ENCODE data around the gene MAG.

The MAG gene

DNA sequence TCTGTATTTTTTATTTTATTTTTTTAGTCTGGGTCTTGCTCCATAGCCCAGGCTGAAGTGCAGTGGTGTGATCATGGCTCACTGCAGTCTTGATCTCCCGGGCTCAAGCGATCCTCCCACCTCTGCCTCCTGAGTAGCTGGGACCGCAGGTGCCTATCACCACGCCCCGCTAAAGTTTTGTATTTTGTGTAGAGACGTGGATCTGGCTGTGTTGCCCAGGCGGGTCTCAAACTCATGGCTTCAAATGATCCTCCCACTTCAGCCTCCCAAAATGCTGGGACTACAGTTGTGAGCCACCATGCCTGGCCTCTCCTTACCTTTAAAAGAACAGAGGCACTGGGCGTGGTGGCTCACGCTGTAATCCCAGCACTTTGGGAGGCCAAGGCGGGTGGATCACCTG, 4.2 kb upstream of the MAG start:
- H3K4me1 Mint-ChIP-seq = no peaks in the 10 kb centered on the region
- peaks cover 6% of the 10 kb centered on the region for H3K27me3 Mint-ChIP-seq
- no peaks in the 10 kb centered on the region for H3K36me3 Mint-ChIP-seq
- H3K27ac Mint-ChIP-seq = no peak overlapping the region
- H3K4me3 Mint-ChIP-seq = no peak overlapping the region
- no peaks in the 10 kb centered on the region for H3K9me3 Mint-ChIP-seq

DNA sequence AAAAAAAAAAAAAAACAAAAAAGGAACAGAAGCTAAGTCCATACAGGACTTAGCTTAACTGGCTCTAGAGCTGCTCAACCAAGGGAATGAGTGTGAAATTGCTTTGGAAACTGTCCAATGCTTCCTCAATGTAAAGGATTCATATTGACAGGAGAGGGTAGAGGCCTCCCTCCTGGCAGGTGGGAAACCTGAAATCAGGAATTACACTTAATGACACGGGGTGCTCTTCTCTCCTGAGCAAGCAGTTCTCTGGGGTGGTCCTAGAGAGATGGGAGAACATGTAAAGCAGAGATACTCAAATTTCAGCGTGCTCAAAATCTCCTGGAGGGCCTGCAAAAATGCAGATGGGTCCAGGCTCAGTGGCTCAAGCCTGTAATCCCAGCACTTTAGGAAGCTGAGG, 3.6 kb upstream of the MAG start:
- no peaks in the 10 kb centered on the region for H3K36me3 Mint-ChIP-seq
- no peak overlapping the region for H3K4me3 Mint-ChIP-seq
- no peak overlapping the region for H3K27ac Mint-ChIP-seq
- H3K27me3 Mint-ChIP-seq = peaks cover 4% of the 10 kb centered on the region
- H3K4me1 Mint-ChIP-seq = no peaks in the 10 kb centered on the region
- no peaks in the 10 kb centered on the region for H3K9me3 Mint-ChIP-seq

DNA sequence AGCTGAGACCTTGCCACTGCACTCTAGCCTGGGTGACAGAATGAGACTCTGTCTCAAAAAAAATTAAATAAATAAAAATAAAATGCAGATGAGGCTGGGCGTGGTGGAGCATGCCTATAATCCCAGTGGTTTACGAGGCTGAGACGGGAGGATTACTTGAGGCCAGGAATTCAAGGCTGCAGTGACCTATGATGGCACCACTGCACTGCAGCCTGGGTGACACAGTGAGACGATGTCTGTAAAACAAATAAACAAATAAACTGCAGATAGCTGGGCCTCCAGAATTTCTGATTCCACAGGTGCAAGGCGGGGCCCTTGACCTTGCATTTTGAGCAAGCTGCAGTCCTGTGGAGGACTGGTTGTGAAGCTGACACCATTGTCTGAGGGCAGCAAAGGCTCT, 3.1 kb upstream of the MAG start:
- H3K9me3 Mint-ChIP-seq = no peaks in the 10 kb centered on the region
- peaks cover 2% of the 10 kb centered on the region for H3K27me3 Mint-ChIP-seq
- H3K4me1 Mint-ChIP-seq = no peaks in the 10 kb centered on the region
- H3K36me3 Mint-ChIP-seq = no peaks in the 10 kb centered on the region
- H3K27ac Mint-ChIP-seq = no peak overlapping the region
- no peak overlapping the region for H3K4me3 Mint-ChIP-seq

DNA sequence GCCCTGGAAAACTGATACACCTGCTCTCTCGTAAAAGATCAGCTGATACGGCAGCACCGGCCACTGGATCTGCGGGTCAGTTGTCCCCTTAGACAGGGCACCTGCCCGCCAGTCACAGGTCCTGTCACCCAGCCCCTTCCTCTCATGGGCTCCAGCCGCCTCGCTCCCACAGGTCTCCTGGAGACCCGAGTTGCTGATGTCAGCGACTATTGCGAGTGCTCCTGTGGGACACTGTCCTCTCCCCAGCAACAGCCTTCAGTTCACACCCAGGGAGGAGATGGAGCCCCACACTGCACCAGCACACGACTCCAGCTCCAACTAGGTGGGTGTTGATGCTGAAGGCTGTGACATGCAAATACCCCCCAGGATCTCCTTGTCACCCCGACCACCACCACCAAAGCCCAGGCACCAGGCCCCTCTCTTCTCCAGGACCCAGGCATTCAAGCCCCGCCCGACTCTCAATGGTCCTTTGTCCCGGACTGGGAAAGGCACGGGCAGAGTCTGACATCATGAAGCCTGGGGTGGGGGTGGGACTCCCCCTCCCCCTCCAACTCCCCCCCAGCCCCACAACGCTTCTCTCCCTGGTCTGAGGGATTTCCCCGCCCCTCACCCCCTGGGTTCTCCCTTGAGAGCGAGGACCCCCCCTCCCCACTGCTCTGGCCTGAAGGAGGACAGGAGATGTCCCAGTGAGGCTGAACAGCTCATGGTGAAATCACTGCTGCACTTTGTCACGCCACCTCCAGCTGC, 1.4 kb upstream of the MAG start:
- peaks cover under 1% of the 10 kb centered on the region for H3K4me1 Mint-ChIP-seq
- no peaks in the 10 kb centered on the region for H3K9me3 Mint-ChIP-seq
- H3K4me3 Mint-ChIP-seq = no peak overlapping the region
- no peaks in the 10 kb centered on the region for H3K36me3 Mint-ChIP-seq
- H3K27ac Mint-ChIP-seq = no peak overlapping the region
- no peaks in the 10 kb centered on the region for H3K27me3 Mint-ChIP-seq

DNA sequence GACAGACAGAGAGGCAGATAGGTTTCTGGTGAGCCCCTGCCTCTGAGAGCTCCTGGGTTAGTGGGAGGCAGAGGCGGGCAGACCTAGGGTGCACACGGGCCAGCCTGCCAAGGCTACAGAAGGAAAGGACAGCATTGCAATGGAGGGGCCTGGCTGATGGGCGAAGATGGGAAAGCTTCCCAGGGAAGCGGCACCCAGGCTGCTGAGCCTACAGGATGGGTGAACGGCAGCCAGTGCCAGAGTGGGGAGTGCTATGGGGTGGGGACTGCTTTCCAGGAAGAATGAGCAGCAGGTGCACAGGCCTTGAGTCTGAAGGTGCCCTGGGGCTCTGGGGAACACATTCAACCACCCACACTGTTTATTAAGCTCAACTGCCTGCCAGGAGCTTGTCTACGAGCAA, 702 bp upstream of the MAG start:
- Mint-ChIP-seq H3K36me3 (no peaks in the 10 kb centered on the region), H3K4me3 (no peak overlapping the region), H3K4me1 (peaks cover 6% of the 10 kb centered on the region), H3K27me3 (no peaks in the 10 kb centered on the region), H3K27ac (no peak overlapping the region), H3K9me3 (no peaks in the 10 kb centered on the region)

DNA sequence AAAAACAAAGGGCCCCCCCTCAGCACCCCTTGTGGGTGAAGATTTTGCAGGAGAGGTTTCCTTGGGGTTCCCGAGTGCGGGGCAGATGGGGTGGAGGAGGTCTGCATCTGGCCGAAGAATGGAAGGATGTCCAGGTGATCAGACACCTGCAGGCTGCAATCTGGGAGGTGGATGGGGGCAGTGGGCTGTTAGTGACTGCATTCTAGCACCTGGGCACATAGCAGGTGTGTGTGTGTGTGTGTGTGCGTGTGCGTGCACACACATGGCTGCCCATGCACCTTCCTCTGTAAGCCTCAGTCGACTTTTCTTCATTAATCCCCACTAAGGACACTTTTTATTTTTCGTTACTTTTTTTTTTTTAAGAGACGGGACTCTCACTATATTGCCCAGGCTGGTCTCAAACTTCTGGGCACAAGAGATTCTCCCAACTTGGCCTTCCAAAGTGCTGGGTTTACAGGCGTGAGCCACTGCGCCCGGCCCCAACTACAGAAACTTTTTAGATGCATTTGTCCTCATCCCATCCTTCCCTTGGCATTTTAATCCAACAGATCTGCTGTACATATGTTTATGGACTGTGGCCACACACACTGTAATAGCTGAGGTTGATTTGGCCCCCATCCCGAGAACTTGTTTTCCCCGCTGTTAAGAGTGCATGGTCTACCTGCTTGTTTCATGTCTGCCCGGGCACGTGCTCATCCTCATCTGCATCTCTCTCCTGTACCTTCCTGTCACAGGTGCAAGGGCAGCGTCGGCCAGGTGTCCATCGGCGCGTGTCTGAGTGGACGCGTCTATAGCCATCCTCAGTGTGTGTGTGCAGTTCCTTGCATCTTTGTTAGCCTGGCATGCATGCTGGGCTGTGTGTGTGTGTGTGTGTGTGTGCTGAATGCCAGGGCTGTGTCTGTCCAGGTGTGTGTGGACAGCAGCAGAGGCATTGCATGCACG, 731 bp downstream of the MAG start:
- Mint-ChIP-seq H3K27ac (no peak overlapping the region), H3K4me1 (peaks cover 6% of the 10 kb centered on the region), H3K9me3 (no peaks in the 10 kb centered on the region), H3K4me3 (no peak overlapping the region), H3K27me3 (no peaks in the 10 kb centered on the region), H3K36me3 (no peaks in the 10 kb centered on the region)

DNA sequence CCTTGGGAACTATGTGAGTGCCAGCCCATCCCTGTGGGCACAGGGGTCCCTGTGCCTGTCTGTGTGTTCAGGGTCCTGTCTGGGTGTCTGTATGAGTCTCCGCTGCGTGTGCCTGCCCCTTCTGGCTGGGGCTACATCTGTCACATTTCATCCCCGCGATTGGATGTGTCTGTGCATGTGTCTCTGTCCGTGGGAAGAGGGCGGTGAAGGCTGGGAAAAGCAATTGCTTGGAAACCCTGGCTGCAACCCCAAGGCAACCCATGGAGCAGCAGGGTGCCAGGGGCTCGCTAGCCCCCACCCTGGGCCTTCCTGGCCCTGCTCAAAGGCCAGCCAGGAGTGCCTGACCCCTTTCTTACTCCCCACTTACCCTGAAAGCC, 1.4 kb downstream of the MAG start:
- H3K4me1 Mint-ChIP-seq = peaks cover 6% of the 10 kb centered on the region
- H3K27me3 Mint-ChIP-seq = no peaks in the 10 kb centered on the region
- no peak overlapping the region for H3K27ac Mint-ChIP-seq
- no peaks in the 10 kb centered on the region for H3K36me3 Mint-ChIP-seq
- H3K9me3 Mint-ChIP-seq = no peaks in the 10 kb centered on the region
- no peak overlapping the region for H3K4me3 Mint-ChIP-seq

DNA sequence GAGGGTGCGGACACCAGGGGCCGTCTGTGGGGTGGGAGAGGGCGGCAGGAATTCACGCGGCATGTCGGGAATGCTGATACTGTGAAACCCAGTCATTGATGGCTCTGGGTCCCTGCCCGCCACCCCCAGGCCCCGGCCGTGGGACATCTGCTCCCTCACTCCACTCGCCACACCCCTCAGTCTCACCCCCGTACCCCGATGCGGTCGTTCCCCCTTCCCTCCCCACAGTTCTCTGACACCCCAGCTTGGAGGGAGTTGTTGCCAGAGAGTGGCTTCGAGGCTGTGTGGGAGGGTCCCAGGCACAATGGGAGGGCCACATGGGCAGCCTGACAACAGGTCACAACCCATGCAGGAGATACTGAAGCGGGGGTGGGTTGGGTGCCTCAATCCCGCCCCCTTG, 1.8 kb downstream of the MAG start:
- Mint-ChIP-seq H3K4me1 (peaks cover 6% of the 10 kb centered on the region), H3K9me3 (no peaks in the 10 kb centered on the region), H3K27me3 (no peaks in the 10 kb centered on the region), H3K4me3 (no peak overlapping the region), H3K27ac (no peak overlapping the region), H3K36me3 (no peaks in the 10 kb centered on the region)

DNA sequence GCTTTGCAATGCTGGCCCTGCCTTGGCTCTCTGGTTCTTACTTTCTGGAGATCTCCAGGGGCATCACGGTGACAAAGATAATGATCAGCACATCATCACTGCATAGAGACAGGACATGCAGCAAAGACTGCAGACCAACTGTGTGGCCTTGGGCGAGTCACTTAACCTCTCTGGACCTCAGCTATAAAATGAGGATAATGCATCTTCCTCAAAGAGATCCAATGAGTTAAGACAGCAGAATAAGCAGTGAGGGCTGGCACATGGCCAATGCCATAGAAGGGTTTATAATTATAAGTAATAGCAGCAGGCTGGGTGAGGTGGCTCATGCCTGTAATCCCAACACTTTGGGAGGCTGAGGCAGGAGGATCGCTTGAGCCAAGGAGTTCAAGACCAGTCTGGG, 2.4 kb downstream of the MAG start:
- H3K4me1 Mint-ChIP-seq = peaks cover 6% of the 10 kb centered on the region
- no peak overlapping the region for H3K4me3 Mint-ChIP-seq
- no peaks in the 10 kb centered on the region for H3K27me3 Mint-ChIP-seq
- no peaks in the 10 kb centered on the region for H3K9me3 Mint-ChIP-seq
- no peaks in the 10 kb centered on the region for H3K36me3 Mint-ChIP-seq
- H3K27ac Mint-ChIP-seq = no peak overlapping the region

DNA sequence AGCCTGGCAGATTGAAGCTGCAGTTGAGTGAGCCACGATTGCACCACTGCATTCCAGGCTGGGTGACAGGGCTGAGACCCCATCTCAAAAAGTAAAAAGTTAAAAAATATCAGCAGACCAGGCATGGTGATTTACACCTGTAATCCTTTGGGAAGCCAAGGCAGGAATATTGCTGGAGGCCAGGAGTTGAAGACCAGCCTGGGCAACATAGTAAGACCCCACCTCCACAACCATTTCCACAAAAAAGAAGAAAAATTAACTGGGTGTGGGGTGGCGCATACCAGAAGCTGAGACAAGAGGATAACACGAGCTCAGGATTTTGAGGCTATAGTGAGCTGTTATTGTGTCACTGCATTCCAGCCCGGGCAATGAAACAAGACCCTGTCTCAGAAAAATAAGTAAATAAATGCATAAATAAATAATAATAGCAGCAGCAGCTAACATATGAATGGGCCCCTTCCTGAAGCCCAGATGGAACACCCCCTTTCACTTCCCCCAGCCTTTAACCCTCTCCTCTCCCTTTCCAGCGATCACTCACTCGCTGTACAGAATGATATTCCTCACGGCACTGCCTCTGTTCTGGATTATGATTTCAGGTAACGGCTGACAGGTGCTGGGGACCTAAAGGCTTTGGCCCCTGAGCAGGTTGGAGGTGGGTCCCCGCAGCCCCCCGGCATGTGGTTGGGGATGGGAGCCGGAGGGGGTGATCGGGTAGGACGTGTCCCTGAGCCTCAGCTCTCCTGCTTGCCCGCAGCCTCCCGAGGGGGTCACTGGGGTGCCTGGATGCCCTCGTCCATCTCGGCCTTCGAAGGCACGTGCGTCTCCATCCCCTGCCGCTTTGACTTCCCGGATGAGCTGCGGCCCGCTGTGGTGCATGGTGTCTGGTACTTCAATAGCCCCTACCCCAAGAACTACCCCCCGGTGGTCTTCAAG, 3.2 kb downstream of the MAG start:
- H3K4me3 Mint-ChIP-seq = no peak overlapping the region
- H3K27me3 Mint-ChIP-seq = no peaks in the 10 kb centered on the region
- no peaks in the 10 kb centered on the region for H3K36me3 Mint-ChIP-seq
- H3K9me3 Mint-ChIP-seq = no peaks in the 10 kb centered on the region
- H3K27ac Mint-ChIP-seq = no peak overlapping the region
- H3K4me1 Mint-ChIP-seq = peaks cover 6% of the 10 kb centered on the region

DNA sequence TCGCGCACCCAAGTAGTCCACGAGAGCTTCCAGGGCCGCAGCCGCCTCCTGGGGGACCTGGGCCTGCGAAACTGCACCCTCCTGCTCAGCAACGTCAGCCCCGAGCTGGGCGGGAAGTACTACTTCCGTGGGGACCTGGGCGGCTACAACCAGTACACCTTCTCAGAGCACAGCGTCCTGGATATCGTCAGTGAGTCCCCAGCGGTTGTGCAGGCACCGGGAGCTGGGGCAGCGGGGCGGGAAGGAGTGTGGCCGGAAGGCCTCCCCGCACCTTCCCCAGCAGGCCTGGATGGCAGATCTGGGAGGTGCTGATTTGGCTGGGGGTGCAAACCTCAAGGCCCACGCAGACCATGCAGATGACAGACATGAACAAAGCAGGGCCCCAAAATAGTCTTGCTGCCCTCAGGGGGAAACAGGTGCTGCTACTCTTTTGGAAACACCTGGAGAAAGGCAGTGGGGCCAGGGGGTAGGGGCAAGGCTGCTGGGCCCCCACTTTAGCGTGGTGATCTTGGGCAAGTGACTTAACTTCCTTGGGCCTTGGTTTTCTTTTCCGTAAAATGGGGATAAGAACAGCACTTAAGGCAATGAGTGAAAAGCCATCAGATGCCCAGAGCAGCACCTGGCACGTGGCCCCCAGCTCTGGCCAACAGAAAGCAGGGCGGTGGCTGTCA, 4.0 kb downstream of the MAG start:
- Mint-ChIP-seq H3K4me1 (peaks cover 6% of the 10 kb centered on the region), H3K4me3 (no peak overlapping the region), H3K27ac (no peak overlapping the region), H3K36me3 (no peaks in the 10 kb centered on the region), H3K27me3 (no peaks in the 10 kb centered on the region), H3K9me3 (no peaks in the 10 kb centered on the region)

DNA sequence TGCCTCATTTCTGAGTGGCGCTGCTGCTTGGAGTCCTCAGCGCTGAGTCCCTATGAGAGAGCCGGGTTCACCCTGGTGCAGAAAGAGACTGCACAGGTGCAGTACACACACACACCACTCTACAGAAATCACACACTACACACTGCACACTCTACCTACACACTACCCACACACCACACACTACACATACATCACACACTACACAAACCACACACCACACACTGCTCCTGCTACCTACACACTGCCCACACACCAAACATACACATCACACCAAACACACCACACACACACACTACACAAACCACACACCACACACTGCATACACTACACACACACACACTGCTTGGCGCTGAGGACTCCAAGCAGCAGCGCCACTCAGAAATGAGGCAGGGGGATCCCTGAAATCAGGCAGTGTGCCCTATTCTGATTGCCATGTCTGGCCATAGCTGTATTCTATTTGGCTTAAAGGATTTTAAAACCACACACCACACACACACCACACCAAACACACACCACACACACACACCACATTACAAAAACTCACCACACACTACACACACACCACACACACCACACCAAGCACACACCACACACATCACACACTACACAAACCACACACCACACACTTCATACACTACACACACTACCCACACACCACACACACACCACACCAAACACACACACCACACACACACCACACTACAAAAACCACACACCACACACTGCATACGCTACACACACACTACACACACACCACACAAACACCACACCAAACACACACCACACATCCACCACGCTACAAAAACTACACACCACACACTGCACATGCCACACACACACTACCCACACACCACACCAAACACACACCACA, 4.9 kb downstream of the MAG start:
- Mint-ChIP-seq H3K27me3 (no peaks in the 10 kb centered on the region), H3K27ac (no peak overlapping the region), H3K36me3 (no peaks in the 10 kb centered on the region), H3K9me3 (no peaks in the 10 kb centered on the region), H3K4me3 (no peak overlapping the region), H3K4me1 (peaks cover 6% of the 10 kb centered on the region)

DNA sequence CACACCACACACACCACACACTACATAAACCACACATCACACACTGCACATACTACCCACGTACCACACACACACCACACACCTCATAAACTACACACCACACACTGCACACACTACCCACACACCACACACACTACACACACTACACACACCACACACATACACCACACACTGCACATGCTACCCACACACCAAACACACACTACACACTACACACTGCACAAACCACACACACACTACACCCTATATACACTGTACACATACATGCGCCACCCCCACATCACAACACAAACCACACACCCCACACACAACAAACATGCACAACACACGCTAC, 5.5 kb downstream of the MAG start:
- Mint-ChIP-seq H3K4me1 (peaks cover 6% of the 10 kb centered on the region), H3K4me3 (no peak overlapping the region), H3K27ac (no peak overlapping the region), H3K9me3 (no peaks in the 10 kb centered on the region), H3K27me3 (no peaks in the 10 kb centered on the region), H3K36me3 (no peaks in the 10 kb centered on the region)

DNA sequence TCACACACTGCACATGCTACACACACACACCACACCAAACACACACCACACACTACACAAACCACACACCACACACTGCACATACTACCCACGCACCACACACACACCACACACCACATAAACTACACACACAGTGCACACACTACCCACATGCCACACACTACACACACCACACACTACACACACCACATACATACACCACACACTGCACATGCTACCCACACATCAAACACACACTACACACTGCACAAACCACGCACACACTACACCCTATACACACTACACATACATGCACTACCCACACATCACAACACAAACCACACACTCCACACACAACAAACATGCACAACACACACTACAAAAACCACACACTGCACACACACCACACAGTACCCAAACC, 6.0 kb downstream of the MAG start:
- peaks cover 6% of the 10 kb centered on the region for H3K4me1 Mint-ChIP-seq
- no peak overlapping the region for H3K27ac Mint-ChIP-seq
- no peaks in the 10 kb centered on the region for H3K36me3 Mint-ChIP-seq
- no peak overlapping the region for H3K4me3 Mint-ChIP-seq
- H3K9me3 Mint-ChIP-seq = no peaks in the 10 kb centered on the region
- no peaks in the 10 kb centered on the region for H3K27me3 Mint-ChIP-seq

All from activated naive CD4-positive, alpha-beta T cell treated with anti-CD3 and anti-CD28 coated beads, Interleukin-2, amount 50 U/mL, for 24 hours (primary cell).